HCT116 (cell line): ENCODE results near the gene ELFN2. TPM values are rescaled to one million over a fixed set of nuclear protein-coding genes. Genes with fewer than 3 reads are reported as not detected.

Experiments
- ATAC-seq: fragments of 200-7000 bp; cut with Tn5 transposase; 2 replicates; pipeline ENCODE4 v1.9.1; 2020; ENCODE audit warnings: mild to moderate bottlenecking, moderate library complexity
- BruUV-seq: library from RNA; stranded (reverse); fragments of 400-500 nt; replicated peaks from 2 replicates; lab custom pipeline; 2021; lab: Mats Ljungman, UMichigan
- CTCF ChIA-PET: fragments of 300-600 bp; sonication (Branson Sonifier 250); formaldehyde crosslinking; loops from one replicate; lab custom pipeline; 2021; ENCODE audit warnings: antibody characterized with exemption; lab: Charles Lee
- POLR2A ChIA-PET: fragments of 300-600, 350-600 bp; sonication (Branson Sonifier 250); formaldehyde crosslinking; loops from one replicate; lab custom pipeline; 2021; ENCODE audit warnings: antibody characterized with exemption; lab: Charles Lee
- RAD21 ChIA-PET, 2 experiments: fragments of 300-600 bp; sonication (Branson Sonifier 250); formaldehyde crosslinking; loops; one replicate each; lab custom pipeline; 2023; ENCODE audit warnings: low total read pairs in 2 of 2; ENCODE audit not compliant: uncharacterized antibody in 2 of 2, unreplicated experiment in 2 of 2, low non-redundant PET in 1 of 2; lab: Charles Lee
- DNase-seq: peaks from one replicate; pipeline ENCODE4 v3.0.0-alpha.2; 2010; ENCODE audit warnings: low read depth, low spot score
- H2AFZ ChIP-seq: fragments of 200-600 bp; shearing (Covaris generic), sonication (generic); 2 replicates; pipeline ENCODE4 v1.6.1; 2017; ENCODE audit warnings: low read depth, mixed run types, mixed read lengths, antibody characterized with exemption, low read length; ENCODE audit not compliant: poor library complexity, severe bottlenecking
- H3K27ac ChIP-seq: 2 replicates; pipeline ENCODE4 v1.5.1; 2012; ENCODE audit warnings: low read depth, low read length
- H3K27me3 ChIP-seq: fragments of 200-600 bp; sonication (generic); 2 replicates; pipeline ENCODE4 v1.6.1; 2016; ENCODE audit warnings: mixed run types, low read length, mixed read lengths; ENCODE audit not compliant: insufficient read depth
- H3K36me3 ChIP-seq, 2 experiments: fragments of 200-500 bp in 1 of 2; fragments of 200-600 bp in 1 of 2; sonication (Bioruptor generic) in 1 of 2; sonication (generic) in 1 of 2; 2 replicates each; pipeline versions ENCODE4 v1.5.1 to v1.6.1; 2014 to 2016; ENCODE audit warnings: low read length in 2 of 2, inconsistent platforms in 1 of 2, mixed read lengths in 1 of 2, mixed run types in 1 of 2; ENCODE audit not compliant: insufficient read depth in 2 of 2, control insufficient read depth in 1 of 2
- H3K4me1 ChIP-seq, 2 experiments: fragments of 200-600 bp in 1 of 2; sonication (generic) in 1 of 2; 2 replicates each; pipeline versions ENCODE4 v1.5.1 to v1.6.1; 2012 to 2017; ENCODE audit warnings: low read length in 2 of 2, inconsistent platforms in 1 of 2, mild to moderate bottlenecking in 1 of 2, mixed read lengths in 1 of 2, mixed run types in 1 of 2, moderate library complexity in 1 of 2; ENCODE audit not compliant: insufficient read depth in 2 of 2, control insufficient read depth in 1 of 2
- H3K4me2 ChIP-seq: fragments of 200-600 bp; sonication (generic); 2 replicates; pipeline ENCODE4 v1.6.1; 2017; ENCODE audit warnings: mixed run types, low read length, mixed read lengths
- H3K4me3 ChIP-seq, 2 experiments: fragments of 200-600 bp in 1 of 2; sonication (generic) in 1 of 2; replicated peaks in 1 of 2; 2 replicates each; pipeline ENCODE4 v1.5.1; 2011 to 2016; ENCODE audit warnings: low read length in 2 of 2, control low read depth in 1 of 2, low read depth in 1 of 2, mild to moderate bottlenecking in 1 of 2, mixed read lengths in 1 of 2, mixed run types in 1 of 2
- H3K79me2 ChIP-seq: fragments of 200-600 bp; sonication (generic); 2 replicates; pipeline ENCODE4 v1.6.1; 2017; ENCODE audit warnings: mild to moderate bottlenecking, mixed run types, low read length, moderate library complexity, mixed read lengths; ENCODE audit not compliant: insufficient read depth
- H3K9ac ChIP-seq: fragments of 200-600 bp; sonication (generic); 2 replicates; pipeline ENCODE4 v1.6.1; 2016; ENCODE audit warnings: low read length, mixed read lengths
- H3K9me2 ChIP-seq: fragments of 200-600 bp; sonication (generic), shearing (Covaris generic); 2 replicates; pipeline ENCODE4 v1.6.1; 2017; ENCODE audit warnings: mixed run types, mild to moderate bottlenecking, moderate library complexity; ENCODE audit not compliant: insufficient read depth
- H3K9me3 ChIP-seq, 2 experiments: fragments of 200-500 bp in 1 of 2; fragments of 200-600 bp in 1 of 2; sonication (Bioruptor generic) in 1 of 2; sonication (generic) in 1 of 2; 2 replicates each; pipeline ENCODE4 v1.6.1; 2014 to 2017; ENCODE audit warnings: low read length in 2 of 2, mixed read lengths in 2 of 2, inconsistent platforms in 1 of 2, low read depth in 1 of 2, mild to moderate bottlenecking in 1 of 2, mixed run types in 1 of 2, moderate library complexity in 1 of 2; ENCODE audit not compliant: control insufficient read depth in 1 of 2, insufficient read depth in 1 of 2
- H4K20me1 ChIP-seq: fragments of 200-600 bp; sonication (generic), shearing (Covaris generic); 2 replicates; pipeline ENCODE4 v1.6.1; 2017; ENCODE audit warnings: mixed run types, mild to moderate bottlenecking, moderate library complexity; ENCODE audit not compliant: insufficient read depth
- CBX3 ChIP-seq: IDR thresholded peaks from 2 replicates; pipeline ENCODE4 v1.6.1; 2012; ENCODE audit warnings: low read depth
- POLR2AphosphoS5 ChIP-seq: IDR thresholded peaks from 2 replicates; pipeline ENCODE4 v1.6.1; 2011; ENCODE audit warnings: mild to moderate bottlenecking, low read depth, low read length, moderate library complexity
- intact Hi-C: fragments of 100-400 bp; cut with micrococcal nuclease; formaldehyde crosslinking; loops from 2 replicates; pipeline ENCODE4 v1.10.0; 2022
- total RNA-seq: library from RNA; stranded (reverse); gene quantifications from one replicate; pipeline ENCODE4 v1.2.1, GENCODE V29; 2021; ENCODE audit not compliant: unreplicated experiment
- TF ChIP-seq, protein P1 (sequence below), 3 experiments: fragments of 200-600 bp in 1 of 3; sonication (generic) in 1 of 3; IDR thresholded peaks in 2 of 3; conservative IDR thresholded peaks in 1 of 3; 2 replicates each; pipeline ENCODE4 v1.5.1; 2012 to 2017; ENCODE audit warnings: low read depth in 2 of 3, low read length in 2 of 3, antibody characterized with exemption in 1 of 3, borderline replicate concordance in 1 of 3, control low read depth in 1 of 3, mild to moderate bottlenecking in 1 of 3, mixed read lengths in 1 of 3, mixed run types in 1 of 3, moderate library complexity in 1 of 3; ENCODE audit not compliant: insufficient read depth in 1 of 3
- TF ChIP-seq, protein P2 (sequence below): IDR thresholded peaks from 2 replicates; pipeline ENCODE4 v1.6.1; 2012
- TF ChIP-seq, protein P3 (sequence below): IDR thresholded peaks from 2 replicates; pipeline ENCODE4 v1.6.1; 2012

The ELFN2 gene
- total RNA-seq, 1 experiment from 2014 or later: 45.4 TPM

DNA sequence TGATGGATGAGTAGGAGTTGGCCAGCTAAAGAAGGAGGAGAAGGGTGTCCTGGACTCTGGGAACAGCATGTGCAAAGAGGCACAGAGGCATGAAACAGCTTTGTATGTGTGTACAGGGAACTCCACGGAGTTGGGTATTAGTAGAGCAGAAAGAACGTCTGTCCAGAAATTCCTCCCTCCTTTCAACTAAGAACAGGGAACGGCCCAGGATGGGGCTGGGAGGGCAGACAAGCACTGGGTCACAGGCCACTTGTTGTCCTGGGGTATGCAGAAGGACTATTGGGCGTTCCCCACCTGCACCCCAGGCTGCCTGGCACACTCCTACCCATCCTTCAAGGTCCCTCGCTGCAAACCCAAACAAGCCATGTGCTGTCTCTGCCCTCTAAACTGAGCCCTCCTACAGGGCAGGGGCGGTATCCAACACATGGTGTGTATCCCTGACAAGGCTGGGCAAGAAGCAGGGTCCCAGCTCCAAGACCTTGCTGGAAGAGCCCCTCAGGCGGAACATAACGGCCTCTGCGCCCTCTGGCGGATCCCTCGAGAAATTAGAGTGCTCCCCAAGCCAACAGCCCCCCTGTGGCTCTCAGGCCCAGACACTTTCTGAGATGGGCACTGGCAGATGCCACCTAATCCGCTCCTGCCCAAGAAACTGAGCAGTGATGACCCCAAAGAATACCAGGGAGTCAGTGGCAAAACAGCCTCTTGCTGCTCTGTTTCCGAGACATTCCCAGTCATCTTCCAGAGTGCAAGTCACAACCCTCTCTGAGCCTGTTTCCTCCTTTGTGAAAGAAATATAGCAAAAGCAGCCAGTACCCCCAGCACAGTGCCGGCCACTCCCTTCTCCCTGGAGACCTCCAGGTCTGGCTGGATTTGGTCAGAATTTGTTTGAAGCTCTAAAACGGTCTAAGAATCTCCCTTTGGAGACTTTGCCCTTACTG, 1.6 kb upstream of the ELFN2 start:
- Histone ChIP-seq H3K4me2 (peak overlapping the region; percentile 93), H3K4me1 (peaks cover 54 to 91% of the 10 kb centered on the region in 2 experiments), H3K36me3 (no peaks in the 10 kb centered on the region), H3K9ac (peak overlapping the region; percentile 85), H2AFZ (no peak overlapping the region), H3K9me2 (no peaks in the 10 kb centered on the region), H4K20me1 (no peaks in the 10 kb centered on the region), H3K4me3 (peak overlapping the region; percentile 70 to 87; a peak in 3 of 4 replicates), H3K27me3 (no peaks in the 10 kb centered on the region), H3K79me2 (peaks cover 42% of the 10 kb centered on the region), H3K27ac (peak overlapping the region; percentile 95), H3K9me3 (peaks cover 0 to 12% of the 10 kb centered on the region in 2 experiments; a peak in 1 of 4 replicates)
- intact Hi-C loops: loop anchor here (1.0 kb wide), 1 partner anchor 112 kb away; no protein-coding TSS in a partner anchor
- peak; percentile 31 for ATAC-seq
- POLR2A ChIA-PET: no interaction called here
- RAD21 ChIA-PET: interaction anchor here (0.8 to 2.1 kb wide), 4 partner anchors 26 to 112 kb away, joined by 3 to 6 read pairs (median 4); no protein-coding TSS in a partner anchor
- peak; percentile 37 for DNase-seq
- TF ChIP-seq, protein P1, sequence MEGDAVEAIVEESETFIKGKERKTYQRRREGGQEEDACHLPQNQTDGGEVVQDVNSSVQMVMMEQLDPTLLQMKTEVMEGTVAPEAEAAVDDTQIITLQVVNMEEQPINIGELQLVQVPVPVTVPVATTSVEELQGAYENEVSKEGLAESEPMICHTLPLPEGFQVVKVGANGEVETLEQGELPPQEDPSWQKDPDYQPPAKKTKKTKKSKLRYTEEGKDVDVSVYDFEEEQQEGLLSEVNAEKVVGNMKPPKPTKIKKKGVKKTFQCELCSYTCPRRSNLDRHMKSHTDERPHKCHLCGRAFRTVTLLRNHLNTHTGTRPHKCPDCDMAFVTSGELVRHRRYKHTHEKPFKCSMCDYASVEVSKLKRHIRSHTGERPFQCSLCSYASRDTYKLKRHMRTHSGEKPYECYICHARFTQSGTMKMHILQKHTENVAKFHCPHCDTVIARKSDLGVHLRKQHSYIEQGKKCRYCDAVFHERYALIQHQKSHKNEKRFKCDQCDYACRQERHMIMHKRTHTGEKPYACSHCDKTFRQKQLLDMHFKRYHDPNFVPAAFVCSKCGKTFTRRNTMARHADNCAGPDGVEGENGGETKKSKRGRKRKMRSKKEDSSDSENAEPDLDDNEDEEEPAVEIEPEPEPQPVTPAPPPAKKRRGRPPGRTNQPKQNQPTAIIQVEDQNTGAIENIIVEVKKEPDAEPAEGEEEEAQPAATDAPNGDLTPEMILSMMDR (IDR thresholded peaks at IDR 0.05 in 2 of 3, conservative IDR thresholded peaks at IDR 0.05 in 1 of 3; ENCODE audit: borderline replicate concordance in 1 of 3, insufficient read depth in 1 of 3, low read depth in 2 of 3, low read length in 2 of 3): peak in 2 of 3 experiments; percentile 82 to 88; a peak in 4 of 6 replicates
- TF ChIP-seq POLR2AphosphoS5: 0 out of 2 replicates have a peak, but pooled peaks have one; percentile 10
- TF ChIP-seq, protein P2, sequence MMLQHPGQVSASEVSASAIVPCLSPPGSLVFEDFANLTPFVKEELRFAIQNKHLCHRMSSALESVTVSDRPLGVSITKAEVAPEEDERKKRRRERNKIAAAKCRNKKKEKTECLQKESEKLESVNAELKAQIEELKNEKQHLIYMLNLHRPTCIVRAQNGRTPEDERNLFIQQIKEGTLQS: no peak
- TF ChIP-seq, protein P3, sequence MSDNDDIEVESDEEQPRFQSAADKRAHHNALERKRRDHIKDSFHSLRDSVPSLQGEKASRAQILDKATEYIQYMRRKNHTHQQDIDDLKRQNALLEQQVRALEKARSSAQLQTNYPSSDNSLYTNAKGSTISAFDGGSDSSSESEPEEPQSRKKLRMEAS: no peak
- TF ChIP-seq CBX3: no peak
- CTCF ChIA-PET: interaction anchor here (1.0 to 5.7 kb wide), 7 partner anchors 10 to 163 kb away, joined by 3 to 47 read pairs (median 7); no protein-coding TSS in a partner anchor
- no TSS peak for BruUV-seq
